Ishikawa (cell line): Measurements from ENCODE around the gene WNT3A.

Experiments used
- CEBPB ChIP-seq: IDR thresholded peaks from 2 replicates; pipeline ENCODE4 v1.6.1; 2012
- CREB1 ChIP-seq: IDR thresholded peaks from 2 replicates; pipeline ENCODE4 v1.6.1; 2012; ENCODE audit warnings: low read depth
- EGR1 ChIP-seq: IDR thresholded peaks from 2 replicates; pipeline ENCODE4 v1.6.1; 2012
- EP300 ChIP-seq: IDR thresholded peaks from 2 replicates; pipeline ENCODE4 v1.6.1; 2012; ENCODE audit warnings: borderline replicate concordance
- FOXM1 ChIP-seq: IDR thresholded peaks from 2 replicates; pipeline ENCODE4 v1.6.1; 2012; ENCODE audit warnings: low read depth, borderline replicate concordance
- NFIC ChIP-seq: IDR thresholded peaks from 2 replicates; pipeline ENCODE4 v1.6.1; 2012
- RAD21 ChIP-seq: IDR thresholded peaks from 2 replicates; pipeline ENCODE4 v1.6.1; 2012; ENCODE audit warnings: low read depth
- TAF1 ChIP-seq: IDR thresholded peaks from 2 replicates; pipeline ENCODE4 v1.6.1; 2012; ENCODE audit warnings: low read depth, mild to moderate bottlenecking
- TCF12 ChIP-seq: IDR thresholded peaks from 2 replicates; pipeline ENCODE4 v1.6.1; 2012; ENCODE audit warnings: low read depth
- TEAD4 ChIP-seq: IDR thresholded peaks from 2 replicates; pipeline ENCODE4 v1.6.1; 2012
- USF1 ChIP-seq: IDR thresholded peaks from 2 replicates; pipeline ENCODE4 v1.6.1; 2012
- YY1 ChIP-seq: IDR thresholded peaks from 2 replicates; pipeline ENCODE4 v1.6.1; 2012; ENCODE audit warnings: low read depth
- ZBTB7A ChIP-seq: IDR thresholded peaks from 2 replicates; pipeline ENCODE4 v1.6.1; 2012; ENCODE audit warnings: low read depth
- TF ChIP-seq, protein P1 (sequence below): IDR thresholded peaks from 2 replicates; pipeline ENCODE4 v1.6.1; 2012
- TF ChIP-seq, protein P2 (sequence below): IDR thresholded peaks from 2 replicates; pipeline ENCODE4 v1.6.1; 2012; ENCODE audit warnings: low read depth, mild to moderate bottlenecking

WNT3A gene

DNA sequence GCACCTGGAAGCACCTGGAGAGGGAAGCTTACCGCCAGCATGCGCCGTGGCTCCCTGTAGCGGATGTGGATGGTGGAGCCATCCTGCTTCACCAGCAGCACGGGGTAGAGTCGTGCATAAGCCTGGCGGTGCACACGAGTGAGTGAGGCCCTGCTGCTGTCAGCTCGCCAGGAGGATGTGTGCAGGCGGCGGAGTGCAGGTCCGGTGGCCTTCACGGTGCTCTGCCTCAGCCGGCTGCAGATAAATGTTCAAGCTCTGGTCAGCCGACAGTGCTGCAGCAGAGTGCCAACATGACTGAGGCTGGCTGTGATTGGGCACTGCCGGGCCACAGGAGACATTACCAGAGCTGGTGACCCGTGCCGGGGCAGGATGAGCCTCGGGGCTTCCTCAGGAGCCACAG, 100.8 kb downstream of the WNT3A start:
- TF ChIP-seq, protein P1, sequence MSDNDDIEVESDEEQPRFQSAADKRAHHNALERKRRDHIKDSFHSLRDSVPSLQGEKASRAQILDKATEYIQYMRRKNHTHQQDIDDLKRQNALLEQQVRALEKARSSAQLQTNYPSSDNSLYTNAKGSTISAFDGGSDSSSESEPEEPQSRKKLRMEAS = no peak
- no peak for TF ChIP-seq TCF12
- no peak for TF ChIP-seq RAD21
- TF ChIP-seq YY1 = no peak
- TF ChIP-seq EP300 = no peak
- TF ChIP-seq TEAD4 = no peak
- no peak for TF ChIP-seq CEBPB
- TF ChIP-seq FOXM1 = no peak
- no peak for TF ChIP-seq USF1

GRCh38 chr1:228108055-228108690, 101.4 kb downstream of the WNT3A start:
- no peak for TF ChIP-seq USF1

DNA sequence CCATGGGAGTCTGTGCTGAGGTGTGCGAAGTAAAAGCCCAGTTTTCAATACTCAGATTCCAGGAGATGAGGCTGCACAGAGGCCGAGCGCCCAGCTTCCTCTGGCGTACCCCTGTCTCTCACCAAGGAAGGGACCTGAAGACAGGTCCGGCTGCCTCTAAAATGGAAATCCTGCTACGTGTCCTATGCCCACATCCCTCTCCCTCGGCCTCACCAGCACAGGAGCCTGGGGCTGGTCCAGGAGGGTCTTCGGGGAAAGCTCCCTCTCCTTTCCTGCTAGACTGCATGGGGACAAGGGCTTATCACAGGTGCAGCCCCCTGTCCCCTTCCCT, 101.9 kb downstream of the WNT3A start:
- TF ChIP-seq NFIC (no peak), CREB1 (no peak), USF1 (no peak), ZBTB7A (no peak), TAF1 (no peak), YY1 (no peak), EGR1 (no peak), RAD21 (no peak)

DNA sequence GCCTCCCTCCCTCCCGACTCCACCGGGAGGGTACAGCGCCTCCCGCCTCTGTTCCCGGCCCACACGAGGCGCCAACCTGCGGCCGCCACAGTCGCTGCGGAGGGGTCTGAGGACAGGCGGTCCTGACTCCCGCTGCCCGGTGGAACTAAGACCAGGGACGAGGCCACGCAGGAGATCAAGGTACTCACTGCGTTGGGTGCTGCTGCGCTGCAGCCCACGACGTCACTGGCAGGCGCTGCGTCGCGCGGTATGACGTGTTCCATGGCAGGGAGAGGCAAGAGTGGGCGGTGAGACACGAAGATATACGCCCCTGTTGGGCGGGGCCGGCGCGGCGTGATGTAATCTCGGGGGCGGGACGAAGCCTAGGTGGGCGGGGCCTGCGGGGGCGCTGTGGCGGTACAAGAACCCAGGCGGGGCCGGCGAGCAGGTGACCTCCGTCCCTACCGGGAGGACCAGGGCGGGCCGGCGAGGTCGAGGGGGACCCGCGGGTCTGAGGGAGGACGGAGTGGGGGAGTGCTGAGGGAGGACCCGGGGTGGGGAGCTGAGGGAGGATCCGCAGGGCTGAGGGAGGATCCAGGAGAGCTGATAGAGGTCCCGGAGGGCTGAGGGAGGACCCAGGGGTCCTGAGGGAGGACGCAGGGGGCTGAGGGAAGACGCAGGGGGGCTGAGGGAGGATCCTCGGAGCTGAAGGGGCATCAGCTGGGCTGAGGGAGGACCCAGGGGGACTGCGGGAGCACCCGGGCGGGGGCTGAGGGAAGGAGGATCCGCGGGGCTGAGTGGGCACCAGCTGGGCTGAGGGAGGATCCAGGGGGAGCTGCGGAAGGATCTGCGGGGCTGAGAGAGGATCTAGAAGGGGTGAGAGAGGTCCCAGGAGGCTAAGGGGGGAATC, 102.5 kb downstream of the WNT3A start, which contains the start of gene MRPL55:
Gene MRPL55, minus strand, starts transcription at position 227 of the 889 bp plus-strand sequence. CDS start 1,039 bp downstream, outside the sequence.
- TF ChIP-seq, protein P2, sequence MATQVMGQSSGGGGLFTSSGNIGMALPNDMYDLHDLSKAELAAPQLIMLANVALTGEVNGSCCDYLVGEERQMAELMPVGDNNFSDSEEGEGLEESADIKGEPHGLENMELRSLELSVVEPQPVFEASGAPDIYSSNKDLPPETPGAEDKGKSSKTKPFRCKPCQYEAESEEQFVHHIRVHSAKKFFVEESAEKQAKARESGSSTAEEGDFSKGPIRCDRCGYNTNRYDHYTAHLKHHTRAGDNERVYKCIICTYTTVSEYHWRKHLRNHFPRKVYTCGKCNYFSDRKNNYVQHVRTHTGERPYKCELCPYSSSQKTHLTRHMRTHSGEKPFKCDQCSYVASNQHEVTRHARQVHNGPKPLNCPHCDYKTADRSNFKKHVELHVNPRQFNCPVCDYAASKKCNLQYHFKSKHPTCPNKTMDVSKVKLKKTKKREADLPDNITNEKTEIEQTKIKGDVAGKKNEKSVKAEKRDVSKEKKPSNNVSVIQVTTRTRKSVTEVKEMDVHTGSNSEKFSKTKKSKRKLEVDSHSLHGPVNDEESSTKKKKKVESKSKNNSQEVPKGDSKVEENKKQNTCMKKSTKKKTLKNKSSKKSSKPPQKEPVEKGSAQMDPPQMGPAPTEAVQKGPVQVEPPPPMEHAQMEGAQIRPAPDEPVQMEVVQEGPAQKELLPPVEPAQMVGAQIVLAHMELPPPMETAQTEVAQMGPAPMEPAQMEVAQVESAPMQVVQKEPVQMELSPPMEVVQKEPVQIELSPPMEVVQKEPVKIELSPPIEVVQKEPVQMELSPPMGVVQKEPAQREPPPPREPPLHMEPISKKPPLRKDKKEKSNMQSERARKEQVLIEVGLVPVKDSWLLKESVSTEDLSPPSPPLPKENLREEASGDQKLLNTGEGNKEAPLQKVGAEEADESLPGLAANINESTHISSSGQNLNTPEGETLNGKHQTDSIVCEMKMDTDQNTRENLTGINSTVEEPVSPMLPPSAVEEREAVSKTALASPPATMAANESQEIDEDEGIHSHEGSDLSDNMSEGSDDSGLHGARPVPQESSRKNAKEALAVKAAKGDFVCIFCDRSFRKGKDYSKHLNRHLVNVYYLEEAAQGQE = no peak
- TF ChIP-seq, protein P1 = peak; percentile 86
- peak; percentile 67; the same call in 1 of the 2 replicates for TF ChIP-seq YY1
- TF ChIP-seq EP300 = no peak
- TF ChIP-seq FOXM1 = no peak
- peak; percentile 41 for TF ChIP-seq TAF1
- peak; percentile 95 for TF ChIP-seq EGR1
- TF ChIP-seq USF1 = no peak
- peak; percentile 38; the same call in 1 of the 2 replicates for TF ChIP-seq CEBPB
- no peak for TF ChIP-seq NFIC
- TF ChIP-seq TEAD4 = no peak
- peak; percentile 89 for TF ChIP-seq ZBTB7A
- TF ChIP-seq TCF12 = no peak; the same call in 1 of the 2 replicates
- TF ChIP-seq CREB1 = peak; percentile 100
- no peak for TF ChIP-seq RAD21

- TF ChIP-seq FOXM1 = no peak
- TF ChIP-seq YY1 = no peak
- TF ChIP-seq TEAD4 = no peak
- no peak for TF ChIP-seq CREB1
- TF ChIP-seq, protein P2 = no peak
- no peak for TF ChIP-seq NFIC
- TF ChIP-seq CEBPB = no peak
- TF ChIP-seq USF1 = no peak
- TF ChIP-seq, protein P1 = no peak
- TF ChIP-seq EP300 = no peak
- TF ChIP-seq RAD21 = no peak
- TF ChIP-seq TCF12 = no peak
- TF ChIP-seq ZBTB7A = no peak
- no peak for TF ChIP-seq TAF1
- no peak for TF ChIP-seq EGR1
Measured at GRCh38 chr1:228109962-228110488, 103.2 kb downstream of the WNT3A start.
